ENCODE measurements around the gene PLD4.

DNA sequence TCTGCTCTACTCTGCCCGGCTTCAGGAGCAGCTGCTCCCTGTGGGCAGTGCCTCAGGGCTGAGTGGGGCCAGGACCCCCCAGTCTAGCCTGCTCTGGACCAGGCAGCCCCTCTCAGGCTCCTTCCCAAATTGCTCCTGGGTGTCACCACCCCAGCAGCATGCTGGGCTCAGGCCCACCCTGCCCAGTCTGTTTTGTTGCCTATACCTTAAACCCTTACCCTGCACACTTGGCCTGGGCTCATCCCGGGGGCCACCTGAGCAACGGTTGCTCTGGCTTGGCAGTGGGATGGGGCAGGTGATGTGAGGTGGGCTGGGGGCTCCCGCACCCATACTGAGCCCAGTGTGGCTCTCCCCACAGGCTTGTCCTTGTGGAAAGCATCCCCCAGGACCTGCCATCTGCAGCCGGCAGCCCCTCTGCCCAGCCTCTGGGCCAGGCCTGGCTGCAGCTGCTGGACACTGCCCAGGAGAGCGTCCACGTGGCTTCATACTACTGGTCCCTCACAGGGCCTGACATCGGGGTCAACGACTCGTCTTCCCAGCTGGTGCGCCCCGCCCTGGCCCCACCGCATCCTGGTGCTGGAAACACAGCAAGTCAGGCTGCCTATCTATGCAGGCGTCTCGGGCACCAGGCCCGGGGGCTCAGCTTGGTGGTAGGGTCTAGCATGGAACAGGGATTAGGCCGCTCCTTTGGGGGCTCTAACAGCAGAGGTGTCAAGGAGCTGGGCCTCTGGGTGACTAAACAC, 3.9 kb downstream of the PLD4 start:
- TF ChIP-seq, protein P1, sequence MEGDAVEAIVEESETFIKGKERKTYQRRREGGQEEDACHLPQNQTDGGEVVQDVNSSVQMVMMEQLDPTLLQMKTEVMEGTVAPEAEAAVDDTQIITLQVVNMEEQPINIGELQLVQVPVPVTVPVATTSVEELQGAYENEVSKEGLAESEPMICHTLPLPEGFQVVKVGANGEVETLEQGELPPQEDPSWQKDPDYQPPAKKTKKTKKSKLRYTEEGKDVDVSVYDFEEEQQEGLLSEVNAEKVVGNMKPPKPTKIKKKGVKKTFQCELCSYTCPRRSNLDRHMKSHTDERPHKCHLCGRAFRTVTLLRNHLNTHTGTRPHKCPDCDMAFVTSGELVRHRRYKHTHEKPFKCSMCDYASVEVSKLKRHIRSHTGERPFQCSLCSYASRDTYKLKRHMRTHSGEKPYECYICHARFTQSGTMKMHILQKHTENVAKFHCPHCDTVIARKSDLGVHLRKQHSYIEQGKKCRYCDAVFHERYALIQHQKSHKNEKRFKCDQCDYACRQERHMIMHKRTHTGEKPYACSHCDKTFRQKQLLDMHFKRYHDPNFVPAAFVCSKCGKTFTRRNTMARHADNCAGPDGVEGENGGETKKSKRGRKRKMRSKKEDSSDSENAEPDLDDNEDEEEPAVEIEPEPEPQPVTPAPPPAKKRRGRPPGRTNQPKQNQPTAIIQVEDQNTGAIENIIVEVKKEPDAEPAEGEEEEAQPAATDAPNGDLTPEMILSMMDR (IDR thresholded peaks at IDR 0.05) = no peak
- TF ChIP-seq POLR2A (IDR thresholded peaks at IDR 0.05) = no peak
- TF ChIP-seq POLR2AphosphoS5 (IDR thresholded peaks at IDR 0.05) = no peak
- no peak for TF ChIP-seq EP300 (IDR thresholded peaks at IDR 0.05)
